MM.1S (cell line): ENCODE measurements around the gene PTPRD.

Source experiments
- DNase-seq: peaks from one replicate; pipeline ENCODE4 v3.0.0-alpha.2; 2015
- H2AFZ ChIP-seq: fragments of 300-600 bp; sonication (generic); 2 replicates; pipeline ENCODE4 v1.6.0; 2016; ENCODE audit warnings: antibody characterized with exemption, low read length
- H3F3A ChIP-seq: fragments of 300-600 bp; sonication (generic); 2 replicates; pipeline ENCODE4 v1.6.1; 2016; ENCODE audit warnings: mild to moderate bottlenecking, antibody characterized with exemption, low read length, moderate library complexity, mixed read lengths; ENCODE audit not compliant: insufficient read depth
- H3K27ac ChIP-seq: fragments of 300-600 bp; sonication (generic); 2 replicates; pipeline ENCODE4 v1.5.1; 2016; ENCODE audit warnings: mild to moderate bottlenecking, low read length
- H3K27me3 ChIP-seq: fragments of 300-600 bp; sonication (generic); replicated peaks from 2 replicates; pipeline ENCODE4 v1.6.0; 2016; ENCODE audit warnings: low read length; ENCODE audit not compliant: insufficient read depth
- H3K36me3 ChIP-seq: fragments of 300-600 bp; sonication (generic); replicated peaks from 2 replicates; pipeline ENCODE4 v1.6.1; 2016; ENCODE audit warnings: mild to moderate bottlenecking, low read length, mixed read lengths; ENCODE audit not compliant: insufficient read depth
- H3K4me1 ChIP-seq: fragments of 300-600 bp; sonication (generic); 2 replicates; pipeline ENCODE4 v1.6.1; 2016; ENCODE audit warnings: low read length, mixed read lengths
- H3K4me2 ChIP-seq: fragments of 300-600 bp; sonication (generic); 2 replicates; pipeline ENCODE4 v1.6.0; 2016; ENCODE audit warnings: low read depth, low read length
- H3K4me3 ChIP-seq: fragments of 300-600 bp; sonication (generic); 2 replicates; pipeline ENCODE4 v1.5.1; 2016; ENCODE audit warnings: low read length, mixed read lengths
- H3K79me2 ChIP-seq: fragments of 300-600 bp; sonication (generic); 2 replicates; pipeline ENCODE4 v1.6.1; 2016; ENCODE audit warnings: mixed run types, low read length, mixed read lengths
- H3K9ac ChIP-seq: fragments of 300-600 bp; sonication (generic); 2 replicates; pipeline ENCODE4 v1.6.1; 2016; ENCODE audit warnings: low read length, mixed read lengths
- H3K9me2 ChIP-seq: fragments of 300-600 bp; sonication (generic); replicated peaks from 2 replicates; pipeline ENCODE4 v1.6.1; 2016; ENCODE audit warnings: mild to moderate bottlenecking, low read length, mixed read lengths; ENCODE audit not compliant: insufficient read depth
- H3K9me3 ChIP-seq: fragments of 300-600 bp; sonication (generic); replicated peaks from 2 replicates; pipeline ENCODE4 v1.6.1; 2016; ENCODE audit warnings: mild to moderate bottlenecking, low read length, mixed read lengths; ENCODE audit not compliant: insufficient read depth
- H4K20me1 ChIP-seq: fragments of 300-600 bp; sonication (generic); 2 replicates; pipeline ENCODE4 v1.6.1; 2016; ENCODE audit warnings: mild to moderate bottlenecking, low read length, moderate library complexity, mixed read lengths; ENCODE audit not compliant: insufficient read depth
- EZH2 ChIP-seq: fragments of 300-600 bp; sonication (generic); optimal IDR thresholded peaks from 2 replicates; pipeline ENCODE3; 2017; ENCODE audit warnings: low read depth, mild to moderate bottlenecking, antibody characterized with exemption, low read length, mixed read lengths
- EZH2phosphoT487 ChIP-seq: fragments of 300-600 bp; sonication (generic); IDR thresholded peaks from 2 replicates; pipeline ENCODE4 v1.6.1; 2018; ENCODE audit warnings: antibody characterized with exemption, low read length
- TF ChIP-seq, protein P1 (sequence below): fragments of 300-600 bp; sonication (generic); IDR thresholded peaks from 2 replicates; pipeline ENCODE4 v1.5.1; 2016; ENCODE audit warnings: antibody characterized with exemption, low read length, mixed read lengths

The PTPRD gene

DNA sequence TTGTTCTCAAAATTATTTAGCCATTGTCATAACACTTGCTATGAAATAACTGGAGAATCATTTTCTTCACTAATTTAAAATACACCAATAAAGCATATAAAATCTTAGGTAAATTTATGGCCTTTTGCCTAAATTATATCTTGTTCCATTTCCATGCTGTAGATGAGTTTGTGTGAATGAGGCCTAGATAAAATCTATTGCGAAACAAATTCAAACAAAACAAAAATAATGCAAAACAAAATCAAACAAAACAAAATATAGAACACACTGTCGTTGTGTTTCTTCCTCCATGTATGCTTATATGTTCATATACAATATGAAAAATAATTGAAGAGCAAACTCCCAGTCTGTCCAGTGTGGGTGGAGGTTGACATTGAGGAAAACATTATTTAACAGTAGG, 1020.7 kb downstream of the PTPRD start:
- no peaks in the 10 kb centered on the region for H3K79me2 ChIP-seq
- DNase-seq: no peak
- H3K27me3 ChIP-seq: no peaks in the 10 kb centered on the region
- H3K4me2 ChIP-seq: no peak overlapping the region
- TF ChIP-seq EZH2: no peak
- TF ChIP-seq EZH2phosphoT487: no peak
- TF ChIP-seq, protein P1, sequence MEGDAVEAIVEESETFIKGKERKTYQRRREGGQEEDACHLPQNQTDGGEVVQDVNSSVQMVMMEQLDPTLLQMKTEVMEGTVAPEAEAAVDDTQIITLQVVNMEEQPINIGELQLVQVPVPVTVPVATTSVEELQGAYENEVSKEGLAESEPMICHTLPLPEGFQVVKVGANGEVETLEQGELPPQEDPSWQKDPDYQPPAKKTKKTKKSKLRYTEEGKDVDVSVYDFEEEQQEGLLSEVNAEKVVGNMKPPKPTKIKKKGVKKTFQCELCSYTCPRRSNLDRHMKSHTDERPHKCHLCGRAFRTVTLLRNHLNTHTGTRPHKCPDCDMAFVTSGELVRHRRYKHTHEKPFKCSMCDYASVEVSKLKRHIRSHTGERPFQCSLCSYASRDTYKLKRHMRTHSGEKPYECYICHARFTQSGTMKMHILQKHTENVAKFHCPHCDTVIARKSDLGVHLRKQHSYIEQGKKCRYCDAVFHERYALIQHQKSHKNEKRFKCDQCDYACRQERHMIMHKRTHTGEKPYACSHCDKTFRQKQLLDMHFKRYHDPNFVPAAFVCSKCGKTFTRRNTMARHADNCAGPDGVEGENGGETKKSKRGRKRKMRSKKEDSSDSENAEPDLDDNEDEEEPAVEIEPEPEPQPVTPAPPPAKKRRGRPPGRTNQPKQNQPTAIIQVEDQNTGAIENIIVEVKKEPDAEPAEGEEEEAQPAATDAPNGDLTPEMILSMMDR: no peak
- no peaks in the 10 kb centered on the region for H4K20me1 ChIP-seq
- no peaks in the 10 kb centered on the region for H3F3A ChIP-seq
- no peaks in the 10 kb centered on the region for H3K4me1 ChIP-seq
- H2AFZ ChIP-seq: no peak overlapping the region
- no peak overlapping the region for H3K27ac ChIP-seq
- no peak overlapping the region for H3K4me3 ChIP-seq
- no peaks in the 10 kb centered on the region for H3K9me3 ChIP-seq
- no peaks in the 10 kb centered on the region for H3K36me3 ChIP-seq
- no peak overlapping the region for H3K9ac ChIP-seq
- H3K9me2 ChIP-seq: no peaks in the 10 kb centered on the region

DNA sequence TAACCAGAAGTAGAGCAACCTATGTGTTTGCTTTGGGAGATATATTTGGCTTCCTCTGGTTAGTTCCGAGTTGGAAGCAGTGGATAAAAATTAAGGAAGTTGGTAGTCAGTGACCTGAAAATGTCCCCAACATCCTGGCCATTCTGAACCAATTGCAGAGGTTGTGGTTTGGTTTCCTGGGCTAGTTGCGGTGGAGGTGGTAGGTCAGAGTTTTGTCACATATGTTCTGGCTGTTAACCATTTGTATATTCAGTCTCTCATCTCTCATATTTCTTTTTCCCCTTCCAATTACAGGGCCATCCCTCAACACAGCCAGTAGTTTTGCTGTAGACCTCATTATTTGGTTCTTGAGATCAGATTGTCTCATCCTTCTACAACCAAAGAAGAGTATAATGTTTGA, 1026.9 kb downstream of the PTPRD start:
- Histone ChIP-seq H3K4me2 (no peak overlapping the region), H2AFZ (no peak overlapping the region), H3F3A (no peaks in the 10 kb centered on the region), H3K4me3 (no peak overlapping the region), H4K20me1 (no peaks in the 10 kb centered on the region), H3K27me3 (no peaks in the 10 kb centered on the region), H3K79me2 (no peaks in the 10 kb centered on the region), H3K9ac (no peak overlapping the region), H3K27ac (no peak overlapping the region), H3K36me3 (no peaks in the 10 kb centered on the region), H3K4me1 (no peaks in the 10 kb centered on the region), H3K9me3 (no peaks in the 10 kb centered on the region), H3K9me2 (no peaks in the 10 kb centered on the region)
- no peak for TF ChIP-seq EZH2
- no peak for TF ChIP-seq EZH2phosphoT487
- TF ChIP-seq, protein P1: no peak
- DNase-seq: no peak

DNA sequence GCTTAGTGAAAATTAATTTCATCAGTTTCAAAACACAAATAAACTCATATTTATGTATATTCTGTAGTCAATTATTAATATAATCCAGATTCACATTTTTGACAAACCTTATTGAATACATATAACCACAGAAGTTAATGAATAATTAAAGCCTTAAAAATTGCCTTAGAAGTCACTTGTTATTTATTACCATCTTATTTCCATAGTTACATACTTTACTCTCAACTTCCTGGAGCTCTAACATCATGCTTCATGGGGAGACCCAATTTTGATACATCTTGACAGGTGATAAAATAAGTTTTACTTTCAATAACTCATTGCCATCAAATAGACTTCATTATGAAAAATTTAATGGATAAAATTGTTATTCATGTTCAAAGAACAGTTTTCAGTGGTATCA, 1038.7 kb downstream of the PTPRD start:
- TF ChIP-seq EZH2: no peak
- TF ChIP-seq, protein P1: no peak
- TF ChIP-seq EZH2phosphoT487: no peak
- Histone ChIP-seq H3K79me2 (no peaks in the 10 kb centered on the region), H3K9ac (no peak overlapping the region), H2AFZ (no peak overlapping the region), H3K4me3 (no peak overlapping the region), H4K20me1 (no peaks in the 10 kb centered on the region), H3K27me3 (no peaks in the 10 kb centered on the region), H3K4me1 (no peaks in the 10 kb centered on the region), H3K9me2 (no peaks in the 10 kb centered on the region), H3K4me2 (no peak overlapping the region), H3F3A (no peaks in the 10 kb centered on the region), H3K27ac (no peak overlapping the region), H3K36me3 (no peaks in the 10 kb centered on the region), H3K9me3 (no peaks in the 10 kb centered on the region)
- DNase-seq: no peak
